ENCODE results near the gene ADRM1. TPM values are rescaled to one million over a fixed set of nuclear protein-coding genes. Genes with fewer than 3 reads are reported as not detected.

The ADRM1 gene
- total RNA-seq, 1 experiment from 2014 or later = 263 TPM

DNA sequence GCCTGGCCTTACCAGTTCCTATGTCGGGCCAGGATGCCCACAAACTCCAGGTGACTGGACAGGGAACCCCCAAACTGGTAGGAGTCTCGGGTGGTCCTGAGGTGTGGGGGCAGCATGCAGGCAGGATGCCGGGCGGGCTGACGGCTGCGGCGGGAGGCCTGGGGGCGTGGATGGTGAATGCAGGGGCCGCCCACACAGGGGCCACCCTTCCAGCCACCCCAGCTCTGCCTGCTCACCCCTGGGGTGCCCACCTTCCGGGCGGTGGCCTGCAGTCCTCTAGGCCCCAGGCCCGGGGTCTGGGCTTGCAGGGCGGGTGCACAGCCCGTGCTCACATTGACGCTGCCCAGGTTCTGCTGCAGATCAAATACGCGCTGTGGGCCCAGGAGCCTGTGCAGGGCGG is 8.4 kb downstream of the ADRM1 start:
- no peaks in the 10 kb centered on the region for H3K27me3 Mint-ChIP-seq (ENCODE audit: insufficient read depth, unreplicated experiment)
- CTCF ChIA-PET = interaction anchor here (0.6 kb wide), 1 partner anchor 341 kb away, joined by 3 read pairs; no protein-coding TSS in a partner anchor
- H3K36me3 ChIP-seq (ENCODE audit: control insufficient read depth, insufficient read depth, low read length) = peaks cover 40% of the 10 kb centered on the region

DNA sequence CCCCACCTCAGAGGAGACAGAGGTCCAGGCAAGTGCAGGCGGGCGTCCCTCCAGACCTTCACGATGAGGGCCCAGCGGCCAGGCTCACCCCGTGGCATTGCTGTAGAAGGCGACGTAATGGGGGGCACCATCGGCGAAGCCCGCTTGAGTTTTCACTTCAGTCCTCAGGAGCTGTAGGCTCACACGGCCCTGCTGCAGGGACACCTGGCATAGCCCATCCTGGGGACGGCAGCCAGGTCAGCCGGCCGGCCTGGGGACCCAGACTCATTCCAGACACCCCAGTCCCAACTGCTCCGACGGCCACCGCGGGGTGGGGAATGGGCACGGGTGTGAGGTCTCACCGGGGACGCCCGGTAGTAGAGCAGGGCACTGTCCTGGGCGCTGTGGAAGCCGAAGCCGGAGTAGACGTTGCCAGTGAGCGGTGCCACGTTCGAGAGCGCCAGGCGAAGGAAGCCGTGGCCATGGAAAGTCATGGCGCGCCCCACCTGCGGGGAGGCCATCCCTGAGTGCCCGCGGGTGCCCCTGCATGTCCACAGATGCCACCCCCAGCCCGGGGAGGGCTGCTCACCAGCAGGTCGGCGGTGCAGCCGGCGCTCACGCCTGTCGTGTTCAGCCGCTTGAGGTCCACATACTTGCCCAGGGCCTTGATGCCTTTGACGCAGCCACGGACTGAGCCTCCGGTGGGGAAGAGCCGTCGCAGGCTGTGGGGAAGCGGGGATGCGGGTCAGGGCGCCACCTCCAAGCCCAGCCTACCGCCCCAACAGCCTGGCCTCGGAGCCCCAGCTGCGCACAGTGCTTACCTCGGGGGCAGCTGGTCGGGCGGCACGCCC is 9.2 kb downstream of the ADRM1 start:
- CTCF ChIA-PET = interaction anchor here (0.5 kb wide), 1 partner anchor 10 kb away, joined by 5 read pairs; no protein-coding TSS in a partner anchor

More for the DNA sequence above, 8.4 kb downstream of the ADRM1 start:
- no peak overlapping the region for H3K4me3 Mint-ChIP-seq (ENCODE audit: unreplicated experiment)
- H3K4me3 ChIP-seq (ENCODE audit: low read depth, low read length) = no peak overlapping the region
- intact Hi-C loops (cut with micrococcal nuclease; ENCODE audit: unreplicated experiment) = no loop called here
- H3K9me3 Mint-ChIP-seq (ENCODE audit: unreplicated experiment) = no peaks in the 10 kb centered on the region
- peaks cover 100% of the 10 kb centered on the region for H3K36me3 Mint-ChIP-seq (ENCODE audit: insufficient read depth, unreplicated experiment)
- POLR2A ChIA-PET = no interaction called here
- H3K4me1 Mint-ChIP-seq (ENCODE audit: low read depth, unreplicated experiment) = peaks cover 4% of the 10 kb centered on the region
- no peak for DNase-seq
- TF ChIP-seq, protein P1, sequence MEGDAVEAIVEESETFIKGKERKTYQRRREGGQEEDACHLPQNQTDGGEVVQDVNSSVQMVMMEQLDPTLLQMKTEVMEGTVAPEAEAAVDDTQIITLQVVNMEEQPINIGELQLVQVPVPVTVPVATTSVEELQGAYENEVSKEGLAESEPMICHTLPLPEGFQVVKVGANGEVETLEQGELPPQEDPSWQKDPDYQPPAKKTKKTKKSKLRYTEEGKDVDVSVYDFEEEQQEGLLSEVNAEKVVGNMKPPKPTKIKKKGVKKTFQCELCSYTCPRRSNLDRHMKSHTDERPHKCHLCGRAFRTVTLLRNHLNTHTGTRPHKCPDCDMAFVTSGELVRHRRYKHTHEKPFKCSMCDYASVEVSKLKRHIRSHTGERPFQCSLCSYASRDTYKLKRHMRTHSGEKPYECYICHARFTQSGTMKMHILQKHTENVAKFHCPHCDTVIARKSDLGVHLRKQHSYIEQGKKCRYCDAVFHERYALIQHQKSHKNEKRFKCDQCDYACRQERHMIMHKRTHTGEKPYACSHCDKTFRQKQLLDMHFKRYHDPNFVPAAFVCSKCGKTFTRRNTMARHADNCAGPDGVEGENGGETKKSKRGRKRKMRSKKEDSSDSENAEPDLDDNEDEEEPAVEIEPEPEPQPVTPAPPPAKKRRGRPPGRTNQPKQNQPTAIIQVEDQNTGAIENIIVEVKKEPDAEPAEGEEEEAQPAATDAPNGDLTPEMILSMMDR (IDR thresholded peaks at IDR 0.05; ENCODE audit: insufficient read depth in 1 of 2, low read depth in 1 of 2, low read length in 1 of 2, severe bottlenecking in 1 of 2, unreplicated experiment in 1 of 2) = no peak
- no TSS peak for BruUV-seq (replicated peaks)
- H3K4me1 ChIP-seq = peaks cover 3% of the 10 kb centered on the region; the same call in 1 of the 2 replicates
- no peaks in the 10 kb centered on the region for H3K9me3 ChIP-seq
- no peak overlapping the region for H3K27ac Mint-ChIP-seq (ENCODE audit: unreplicated experiment)
- H3K27me3 ChIP-seq (replicated peaks; ENCODE audit: control insufficient read depth, insufficient read depth, low read length) = no peaks in the 10 kb centered on the region

DNA sequence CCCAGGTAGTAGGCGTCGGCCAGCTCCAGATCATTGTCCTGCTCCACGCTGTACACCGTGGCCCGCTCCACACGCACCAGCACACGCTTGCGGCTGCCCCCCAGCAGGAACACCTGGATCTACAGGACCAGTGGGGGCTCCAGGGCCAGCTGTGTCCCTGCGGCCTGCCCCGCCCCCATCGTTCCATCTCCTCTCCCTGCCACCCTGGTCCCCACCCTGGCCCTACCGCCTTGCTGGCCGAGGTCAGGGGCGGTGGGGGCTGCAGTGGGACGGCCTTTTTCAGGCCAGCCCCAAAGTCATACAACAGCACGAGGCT is 9.8 kb downstream of the ADRM1 start:
- BruUV-seq (replicated peaks) = no TSS peak

More for the DNA sequence above, 9.2 kb downstream of the ADRM1 start:
- Histone ChIP-seq H3K9me3 (no peaks in the 10 kb centered on the region), H3K36me3 (ENCODE audit: control insufficient read depth, insufficient read depth, low read length) (peaks cover 43% of the 10 kb centered on the region), H3K4me1 (no peaks in the 10 kb centered on the region), H3K27me3 (replicated peaks; ENCODE audit: control insufficient read depth, insufficient read depth, low read length) (no peaks in the 10 kb centered on the region), H3K4me3 (ENCODE audit: low read depth, low read length) (no peak overlapping the region)
- Mint-ChIP-seq H3K9me3 (ENCODE audit: unreplicated experiment) (no peaks in the 10 kb centered on the region), H3K4me3 (ENCODE audit: unreplicated experiment) (no peak overlapping the region), H3K36me3 (ENCODE audit: insufficient read depth, unreplicated experiment) (peaks cover 100% of the 10 kb centered on the region), H3K4me1 (ENCODE audit: low read depth, unreplicated experiment) (no peaks in the 10 kb centered on the region), H3K27ac (ENCODE audit: unreplicated experiment) (no peak overlapping the region), H3K27me3 (ENCODE audit: insufficient read depth, unreplicated experiment) (no peaks in the 10 kb centered on the region)
- no TSS peak for BruUV-seq (replicated peaks)
- POLR2A ChIA-PET = no interaction called here
- intact Hi-C loops (cut with micrococcal nuclease; ENCODE audit: unreplicated experiment) = no loop called here
- no peak for DNase-seq
- TF ChIP-seq, protein P1 (IDR thresholded peaks at IDR 0.05; ENCODE audit: insufficient read depth in 1 of 2, low read depth in 1 of 2, low read length in 1 of 2, severe bottlenecking in 1 of 2, unreplicated experiment in 1 of 2) = no peak

More for the DNA sequence above, 9.8 kb downstream of the ADRM1 start:
- H3K4me3 Mint-ChIP-seq (ENCODE audit: unreplicated experiment) = no peak overlapping the region
- H3K36me3 Mint-ChIP-seq (ENCODE audit: insufficient read depth, unreplicated experiment) = peaks cover 100% of the 10 kb centered on the region
- CTCF ChIA-PET = interaction anchor here (0.5 kb wide), 1 partner anchor 10 kb away, joined by 5 read pairs; no protein-coding TSS in a partner anchor
- no peaks in the 10 kb centered on the region for H3K9me3 Mint-ChIP-seq (ENCODE audit: unreplicated experiment)
- H3K27ac Mint-ChIP-seq (ENCODE audit: unreplicated experiment) = no peak overlapping the region
- intact Hi-C loops (cut with micrococcal nuclease; ENCODE audit: unreplicated experiment) = no loop called here
- no peaks in the 10 kb centered on the region for H3K27me3 ChIP-seq (replicated peaks; ENCODE audit: control insufficient read depth, insufficient read depth, low read length)
- no peaks in the 10 kb centered on the region for H3K4me1 Mint-ChIP-seq (ENCODE audit: low read depth, unreplicated experiment)
- POLR2A ChIA-PET = no interaction called here
- TF ChIP-seq, protein P1 (IDR thresholded peaks at IDR 0.05; ENCODE audit: insufficient read depth in 1 of 2, low read depth in 1 of 2, low read length in 1 of 2, severe bottlenecking in 1 of 2, unreplicated experiment in 1 of 2) = no peak
- H3K4me3 ChIP-seq (ENCODE audit: low read depth, low read length) = no peak overlapping the region
- H3K9me3 ChIP-seq = no peaks in the 10 kb centered on the region
- no peaks in the 10 kb centered on the region for H3K27me3 Mint-ChIP-seq (ENCODE audit: insufficient read depth, unreplicated experiment)
- H3K4me1 ChIP-seq = no peaks in the 10 kb centered on the region
- peaks cover 45% of the 10 kb centered on the region for H3K36me3 ChIP-seq (ENCODE audit: control insufficient read depth, insufficient read depth, low read length)
- no peak for DNase-seq
